K562 (cell line): ENCODE results near the gene HEMK1. TPM values are rescaled to one million over a fixed set of nuclear protein-coding genes. Genes with fewer than 3 reads are reported as not detected.

ENCODE experiments used
- BCOR ChIP-seq: fragments of 450-650 bp; IDR thresholded peaks from 2 replicates; pipeline ENCODE4 v1.6.1; 2016
- CHD4 ChIP-seq: fragments of 200-600 bp; sonication (generic); IDR thresholded peaks from 3 replicates; pipeline ENCODE4 v1.6.1; 2012; ENCODE audit warnings: low read depth, mild to moderate bottlenecking, mixed read lengths, low read length, inconsistent platforms; ENCODE audit not compliant: insufficient read depth, insufficient replicate concordance, poor library complexity, severe bottlenecking
- FOXJ3 ChIP-seq: sonication (generic); formaldehyde crosslinking; IDR thresholded peaks from 2 replicates; pipeline ENCODE4 v1.4.0; 2020; ENCODE audit warnings: mild to moderate bottlenecking, missing genetic modification reagents
- JUND ChIP-seq, 2 experiments: IDR thresholded peaks; 2 replicates in 1 of 2; 3 replicates in 1 of 2; pipeline ENCODE4 v1.6.1; 2011; ENCODE audit warnings: borderline replicate concordance in 2 of 2, low read depth in 2 of 2, low read length in 2 of 2, improper control_type of control experiment in 1 of 2, missing biosample characterization in 1 of 2, missing genetic modification characterization in 1 of 2, missing genetic modification reagents in 1 of 2
- KDM4B ChIP-seq, 2 experiments: fragments of 450-650 bp in 1 of 2; sonication (generic) in 1 of 2; IDR thresholded peaks; 2 replicates each; pipeline ENCODE4 v1.6.1; 2016 to 2017; ENCODE audit warnings: borderline replicate concordance in 2 of 2, antibody characterized with exemption in 1 of 2, low read depth in 1 of 2, mild to moderate bottlenecking in 1 of 2
- LEF1 ChIP-seq: fragments of 450-650 bp; IDR thresholded peaks from 2 replicates; pipeline ENCODE4 v1.6.1; 2016; ENCODE audit warnings: mild to moderate bottlenecking
- PML ChIP-seq: IDR thresholded peaks from 2 replicates; pipeline ENCODE4 v1.6.1; 2012; ENCODE audit warnings: low read length, inconsistent platforms
- SMARCA4 ChIP-seq: fragments of 450-650 bp; IDR thresholded peaks from 2 replicates; pipeline ENCODE4 v1.6.1; 2016
- SOX6 ChIP-seq: fragments of 450-650 bp; IDR thresholded peaks from 2 replicates; pipeline ENCODE4 v1.6.1; 2014; ENCODE audit warnings: mild to moderate bottlenecking
- TAL1 ChIP-seq: fragments of 450-650 bp; IDR thresholded peaks from 2 replicates; pipeline ENCODE4 v1.6.1; 2016; ENCODE audit warnings: mild to moderate bottlenecking
- TCF7 ChIP-seq: sonication (generic); IDR thresholded peaks from 2 replicates; pipeline ENCODE4 v1.6.1; 2016; ENCODE audit warnings: antibody characterized with exemption, borderline replicate concordance
- ZNF311 ChIP-seq: fragments of 250-450 bp; sonication (Bioruptor Pico); IDR thresholded peaks from 2 replicates; pipeline ENCODE4 v1.4.0; 2020; ENCODE audit warnings: mild to moderate bottlenecking, moderate library complexity
- ZNF668 ChIP-seq: fragments of 250-450 bp; sonication (Bioruptor Pico); IDR thresholded peaks from 2 replicates; pipeline ENCODE4 v1.8.0; 2022; ENCODE audit warnings: mild to moderate bottlenecking, inconsistent platforms
- ZSCAN32 ChIP-seq: fragments of 450-650 bp; formaldehyde crosslinking; IDR thresholded peaks from 2 replicates; pipeline ENCODE4 v1.4.0; 2020; ENCODE audit warnings: mild to moderate bottlenecking, moderate library complexity
- polyA plus RNA-seq, 8 experiments: library from polyadenylated mRNA; depleted of rRNA in 4 of 8; stranded (reverse) in 5 of 8; unstranded in 3 of 8; fragments of >200 nt; fragmentation: Nextera tagmentation in 2 of 8; fragmentation: Illumina TruSeq in 1 of 8; extraction: Ambion mirVana in 2 of 8; extraction: Trizol in 1 of 8; gene quantifications; 2 replicates each; pipeline versions ENCODE4 v1.2.1 to v1.2.3, GENCODE V29; 2011 to 2014; ENCODE audit warnings: inconsistent platforms in 1 of 8, missing spikeins in 1 of 8
- total RNA-seq, 7 experiments: library from RNA; depleted of rRNA in 6 of 7; stranded (reverse); fragments of >200 nt in 6 of 7; fragmentation: Illumina TruSeq in 2 of 7; extraction: Trizol in 2 of 7; gene quantifications; 2 replicates each; pipeline versions ENCODE4 v1.2.1 to v1.2.3, GENCODE V29; 2011 to 2021; ENCODE audit warnings: low replicate concordance in 1 of 7
- TF ChIP-seq, protein P1 (sequence below), 2 experiments: IDR thresholded peaks in 1 of 2; conservative IDR thresholded peaks in 1 of 2; 2 replicates each; pipeline ENCODE4 v1.6.1; 2016; ENCODE audit warnings: low read depth in 2 of 2, mild to moderate bottlenecking in 1 of 2, missing compliant biosample characterization in 1 of 2, missing genetic modification characterization in 1 of 2, moderate library complexity in 1 of 2
- TF ChIP-seq, protein P2 (sequence below), 3 experiments: fragments of 200-800 bp in 1 of 3; sonication (Bioruptor generic) in 1 of 3; sonication (generic) in 1 of 3; formaldehyde crosslinking in 1 of 3; IDR thresholded peaks; 2 replicates each; pipeline versions ENCODE4 v1.6.1 to v1.8.0; 2016 to 2022; ENCODE audit warnings: mild to moderate bottlenecking in 2 of 3, missing compliant biosample characterization in 2 of 3, missing genetic modification characterization in 2 of 3, missing genetic modification reagents in 1 of 3
- TF ChIP-seq, protein P3 (sequence below): fragments of 450-650 bp; IDR thresholded peaks from 2 replicates; pipeline ENCODE4 v1.6.1; 2017; ENCODE audit warnings: antibody characterized with exemption
- TF ChIP-seq, protein P4 (sequence below): sonication (generic); formaldehyde crosslinking; IDR thresholded peaks from 2 replicates; pipeline ENCODE4 v1.9.0; 2022; ENCODE audit warnings: mild to moderate bottlenecking, missing genetic modification reagents
- TF ChIP-seq, protein P5 (sequence below): sonication (generic); formaldehyde crosslinking; IDR thresholded peaks from 2 replicates; pipeline ENCODE4 v1.8.0; 2022; ENCODE audit warnings: missing genetic modification reagents, mild to moderate bottlenecking, moderate library complexity, borderline replicate concordance

HEMK1 gene
- total and polyA plus RNA-seq, 9 of the 15 experiments (the other 6 are each of a cell fraction or from before 2014, with no cell fraction given), result 2.0 to 16.8 (median 11.4) TPM

DNA sequence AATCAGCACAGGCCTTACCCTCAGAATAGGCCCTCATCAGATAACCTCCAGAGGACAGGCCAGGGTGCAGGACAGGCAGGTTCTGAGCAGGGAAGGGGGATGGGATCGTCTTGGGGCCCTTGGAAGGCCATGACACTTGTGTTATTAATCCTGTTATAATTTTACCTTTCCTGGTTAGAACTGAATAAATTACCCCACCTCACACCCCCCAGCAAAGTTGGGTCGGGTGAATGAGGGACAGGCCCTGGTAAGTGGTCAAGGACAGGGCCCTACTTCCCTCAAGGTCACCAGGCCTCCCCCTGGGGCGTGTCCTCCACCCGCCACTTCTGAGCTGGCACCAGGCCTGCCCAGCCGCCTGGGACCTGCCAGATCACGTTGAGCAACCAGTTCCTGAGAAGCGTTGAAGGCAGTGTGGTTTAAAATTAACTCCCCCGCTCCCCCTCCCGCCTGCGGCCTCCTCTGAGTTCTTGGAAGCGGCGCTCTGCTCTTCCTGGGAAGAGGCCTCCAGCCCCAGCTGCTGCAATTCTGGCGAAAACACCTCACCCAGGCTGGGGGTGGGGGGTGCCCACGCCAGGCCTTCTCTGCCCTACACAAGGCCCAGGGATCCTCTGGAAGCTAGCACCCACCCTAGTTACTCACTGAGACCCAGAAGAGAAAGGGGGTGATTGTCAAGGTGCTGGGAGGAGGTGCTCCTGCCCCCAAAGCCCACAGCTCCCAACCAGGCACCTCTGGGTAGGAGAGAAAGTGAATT lies 31.7 kb downstream of the HEMK1 start (continued):
- TF ChIP-seq, protein P1, sequence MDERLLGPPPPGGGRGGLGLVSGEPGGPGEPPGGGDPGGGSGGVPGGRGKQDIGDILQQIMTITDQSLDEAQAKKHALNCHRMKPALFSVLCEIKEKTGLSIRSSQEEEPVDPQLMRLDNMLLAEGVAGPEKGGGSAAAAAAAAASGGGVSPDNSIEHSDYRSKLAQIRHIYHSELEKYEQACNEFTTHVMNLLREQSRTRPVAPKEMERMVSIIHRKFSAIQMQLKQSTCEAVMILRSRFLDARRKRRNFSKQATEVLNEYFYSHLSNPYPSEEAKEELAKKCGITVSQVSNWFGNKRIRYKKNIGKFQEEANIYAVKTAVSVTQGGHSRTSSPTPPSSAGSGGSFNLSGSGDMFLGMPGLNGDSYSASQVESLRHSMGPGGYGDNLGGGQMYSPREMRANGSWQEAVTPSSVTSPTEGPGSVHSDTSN (CRISPR knock-in tag; IDR thresholded peaks at IDR 0.05; ENCODE audit: low read depth), result no peak
- TF ChIP-seq, protein P1 (tag; conservative IDR thresholded peaks at IDR 0.05; ENCODE audit: low read depth), result peak; percentile 9; the same call in 1 of the 2 replicates
- peak; percentile 86 for TF ChIP-seq LEF1
- peak; percentile 44 for TF ChIP-seq CHD4
- TF ChIP-seq, protein P2, sequence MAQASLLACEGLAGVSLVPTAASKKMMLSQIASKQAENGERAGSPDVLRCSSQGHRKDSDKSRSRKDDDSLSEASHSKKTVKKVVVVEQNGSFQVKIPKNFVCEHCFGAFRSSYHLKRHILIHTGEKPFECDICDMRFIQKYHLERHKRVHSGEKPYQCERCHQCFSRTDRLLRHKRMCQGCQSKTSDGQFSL (CRISPR knock-in tag; IDR thresholded peaks at IDR 0.05), result peak; percentile 68; the same call in 1 of the 2 replicates
- TF ChIP-seq, protein P2 (tag; IDR thresholded peaks at IDR 0.05), result peak in 1 of 2 experiments; percentile 73; a peak in 2 of 4 replicates
- peak; percentile 54; the same call in 1 of the 2 replicates for TF ChIP-seq SMARCA4
- TF ChIP-seq TCF7, result no peak
- peak; percentile 8; the same call in 1 of the 2 replicates for TF ChIP-seq ZSCAN32 (CRISPR knock-in tag)
- TF ChIP-seq BCOR, result 0 out of 2 replicates have a peak, but pooled peaks have one; percentile 24
- peak; percentile 89 for TF ChIP-seq ZNF311 (CRISPR knock-in tag)
- TF ChIP-seq, protein P3, sequence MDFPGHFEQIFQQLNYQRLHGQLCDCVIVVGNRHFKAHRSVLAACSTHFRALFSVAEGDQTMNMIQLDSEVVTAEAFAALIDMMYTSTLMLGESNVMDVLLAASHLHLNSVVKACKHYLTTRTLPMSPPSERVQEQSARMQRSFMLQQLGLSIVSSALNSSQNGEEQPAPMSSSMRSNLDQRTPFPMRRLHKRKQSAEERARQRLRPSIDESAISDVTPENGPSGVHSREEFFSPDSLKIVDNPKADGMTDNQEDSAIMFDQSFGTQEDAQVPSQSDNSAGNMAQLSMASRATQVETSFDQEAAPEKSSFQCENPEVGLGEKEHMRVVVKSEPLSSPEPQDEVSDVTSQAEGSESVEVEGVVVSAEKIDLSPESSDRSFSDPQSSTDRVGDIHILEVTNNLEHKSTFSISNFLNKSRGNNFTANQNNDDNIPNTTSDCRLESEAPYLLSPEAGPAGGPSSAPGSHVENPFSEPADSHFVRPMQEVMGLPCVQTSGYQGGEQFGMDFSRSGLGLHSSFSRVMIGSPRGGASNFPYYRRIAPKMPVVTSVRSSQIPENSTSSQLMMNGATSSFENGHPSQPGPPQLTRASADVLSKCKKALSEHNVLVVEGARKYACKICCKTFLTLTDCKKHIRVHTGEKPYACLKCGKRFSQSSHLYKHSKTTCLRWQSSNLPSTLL, result peak; percentile 98
- TF ChIP-seq PML, result no peak
- 0 out of 2 replicates have a peak, but pooled peaks have one; percentile 7 for TF ChIP-seq ZNF668
- peak; percentile 67; the same call in 1 of the 2 replicates for TF ChIP-seq SOX6
- peak in 1 of 2 experiments; percentile 66; a peak in 1 of 4 replicates for TF ChIP-seq KDM4B (IDR thresholded peaks at IDR 0.05; ENCODE audit: borderline replicate concordance in 2 of 2, low read depth in 1 of 2)
- TF ChIP-seq TAL1, result 0 out of 2 replicates have a peak, but pooled peaks have one; percentile 11
- TF ChIP-seq, protein P4, sequence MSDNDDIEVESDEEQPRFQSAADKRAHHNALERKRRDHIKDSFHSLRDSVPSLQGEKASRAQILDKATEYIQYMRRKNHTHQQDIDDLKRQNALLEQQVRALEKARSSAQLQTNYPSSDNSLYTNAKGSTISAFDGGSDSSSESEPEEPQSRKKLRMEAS, result peak; percentile 35
- TF ChIP-seq, protein P5, sequence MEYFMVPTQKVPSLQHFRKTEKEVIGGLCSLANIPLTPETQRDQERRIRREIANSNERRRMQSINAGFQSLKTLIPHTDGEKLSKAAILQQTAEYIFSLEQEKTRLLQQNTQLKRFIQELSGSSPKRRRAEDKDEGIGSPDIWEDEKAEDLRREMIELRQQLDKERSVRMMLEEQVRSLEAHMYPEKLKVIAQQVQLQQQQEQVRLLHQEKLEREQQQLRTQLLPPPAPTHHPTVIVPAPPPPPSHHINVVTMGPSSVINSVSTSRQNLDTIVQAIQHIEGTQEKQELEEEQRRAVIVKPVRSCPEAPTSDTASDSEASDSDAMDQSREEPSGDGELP (CRISPR knock-in tag), result peak; percentile 79
- TF ChIP-seq FOXJ3 (CRISPR knock-in tag), result no peak
- TF ChIP-seq JUND (IDR thresholded peaks at IDR 0.05; ENCODE audit: borderline replicate concordance, low read depth, low read length), result peak; percentile 46; the same call in 1 of the 2 replicates
- peak; percentile 63; the same call in 1 of the 3 replicates for TF ChIP-seq JUND (tag; IDR thresholded peaks at IDR 0.05; ENCODE audit: borderline replicate concordance, low read depth, low read length)
